ENCODE results near the gene DOCK8. TPM values are rescaled to one million over a fixed set of nuclear protein-coding genes. Genes with fewer than 3 reads are reported as not detected.

Gene DOCK8
- total and polyA plus RNA-seq, 2 experiments from 2014 or later = 0.94 to 1.2 TPM

DNA sequence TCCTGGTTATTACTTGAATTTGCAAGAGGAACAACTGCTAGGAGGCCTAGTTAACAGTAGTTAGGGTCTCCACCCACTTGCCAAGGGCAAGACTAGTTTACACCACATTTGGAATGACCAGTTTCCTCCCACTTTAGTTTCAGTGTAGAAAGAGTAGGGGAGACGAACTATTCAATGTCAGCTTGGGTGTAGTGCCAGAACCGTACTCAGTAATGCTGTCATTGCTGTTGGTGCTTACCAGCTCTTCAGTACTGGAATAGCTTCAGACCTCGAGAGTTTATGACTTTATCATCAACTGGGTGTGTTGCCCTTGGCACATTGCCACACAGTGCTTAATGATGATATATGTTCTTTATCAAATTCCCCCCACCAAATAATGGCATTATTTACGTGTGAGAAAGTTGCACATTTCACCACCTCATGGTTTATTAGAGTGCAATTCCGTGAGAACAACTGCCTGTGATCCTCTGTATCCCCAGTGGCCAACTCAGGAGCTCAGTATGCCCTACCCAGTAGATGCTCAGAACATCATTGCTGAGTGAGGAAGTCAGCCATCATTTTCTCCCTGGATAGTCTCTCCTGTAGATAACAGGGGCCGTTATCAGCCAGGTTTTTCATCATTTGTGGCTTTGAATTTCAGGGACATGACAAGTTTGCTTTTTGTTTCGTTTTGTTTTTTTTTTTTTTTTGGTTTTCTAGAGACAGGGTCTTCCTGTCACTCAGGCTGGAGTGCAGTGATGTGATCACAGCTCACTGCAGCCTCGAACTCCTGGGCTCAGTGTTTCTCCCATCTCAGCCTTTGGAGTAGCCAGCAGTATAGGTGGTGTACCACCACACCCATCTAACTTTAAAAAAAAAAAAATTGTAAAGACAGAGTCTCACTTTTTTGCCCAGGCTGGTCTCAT is 67.3 kb downstream of the DOCK8 start (continued):
- TF ChIP-seq, protein P1, sequence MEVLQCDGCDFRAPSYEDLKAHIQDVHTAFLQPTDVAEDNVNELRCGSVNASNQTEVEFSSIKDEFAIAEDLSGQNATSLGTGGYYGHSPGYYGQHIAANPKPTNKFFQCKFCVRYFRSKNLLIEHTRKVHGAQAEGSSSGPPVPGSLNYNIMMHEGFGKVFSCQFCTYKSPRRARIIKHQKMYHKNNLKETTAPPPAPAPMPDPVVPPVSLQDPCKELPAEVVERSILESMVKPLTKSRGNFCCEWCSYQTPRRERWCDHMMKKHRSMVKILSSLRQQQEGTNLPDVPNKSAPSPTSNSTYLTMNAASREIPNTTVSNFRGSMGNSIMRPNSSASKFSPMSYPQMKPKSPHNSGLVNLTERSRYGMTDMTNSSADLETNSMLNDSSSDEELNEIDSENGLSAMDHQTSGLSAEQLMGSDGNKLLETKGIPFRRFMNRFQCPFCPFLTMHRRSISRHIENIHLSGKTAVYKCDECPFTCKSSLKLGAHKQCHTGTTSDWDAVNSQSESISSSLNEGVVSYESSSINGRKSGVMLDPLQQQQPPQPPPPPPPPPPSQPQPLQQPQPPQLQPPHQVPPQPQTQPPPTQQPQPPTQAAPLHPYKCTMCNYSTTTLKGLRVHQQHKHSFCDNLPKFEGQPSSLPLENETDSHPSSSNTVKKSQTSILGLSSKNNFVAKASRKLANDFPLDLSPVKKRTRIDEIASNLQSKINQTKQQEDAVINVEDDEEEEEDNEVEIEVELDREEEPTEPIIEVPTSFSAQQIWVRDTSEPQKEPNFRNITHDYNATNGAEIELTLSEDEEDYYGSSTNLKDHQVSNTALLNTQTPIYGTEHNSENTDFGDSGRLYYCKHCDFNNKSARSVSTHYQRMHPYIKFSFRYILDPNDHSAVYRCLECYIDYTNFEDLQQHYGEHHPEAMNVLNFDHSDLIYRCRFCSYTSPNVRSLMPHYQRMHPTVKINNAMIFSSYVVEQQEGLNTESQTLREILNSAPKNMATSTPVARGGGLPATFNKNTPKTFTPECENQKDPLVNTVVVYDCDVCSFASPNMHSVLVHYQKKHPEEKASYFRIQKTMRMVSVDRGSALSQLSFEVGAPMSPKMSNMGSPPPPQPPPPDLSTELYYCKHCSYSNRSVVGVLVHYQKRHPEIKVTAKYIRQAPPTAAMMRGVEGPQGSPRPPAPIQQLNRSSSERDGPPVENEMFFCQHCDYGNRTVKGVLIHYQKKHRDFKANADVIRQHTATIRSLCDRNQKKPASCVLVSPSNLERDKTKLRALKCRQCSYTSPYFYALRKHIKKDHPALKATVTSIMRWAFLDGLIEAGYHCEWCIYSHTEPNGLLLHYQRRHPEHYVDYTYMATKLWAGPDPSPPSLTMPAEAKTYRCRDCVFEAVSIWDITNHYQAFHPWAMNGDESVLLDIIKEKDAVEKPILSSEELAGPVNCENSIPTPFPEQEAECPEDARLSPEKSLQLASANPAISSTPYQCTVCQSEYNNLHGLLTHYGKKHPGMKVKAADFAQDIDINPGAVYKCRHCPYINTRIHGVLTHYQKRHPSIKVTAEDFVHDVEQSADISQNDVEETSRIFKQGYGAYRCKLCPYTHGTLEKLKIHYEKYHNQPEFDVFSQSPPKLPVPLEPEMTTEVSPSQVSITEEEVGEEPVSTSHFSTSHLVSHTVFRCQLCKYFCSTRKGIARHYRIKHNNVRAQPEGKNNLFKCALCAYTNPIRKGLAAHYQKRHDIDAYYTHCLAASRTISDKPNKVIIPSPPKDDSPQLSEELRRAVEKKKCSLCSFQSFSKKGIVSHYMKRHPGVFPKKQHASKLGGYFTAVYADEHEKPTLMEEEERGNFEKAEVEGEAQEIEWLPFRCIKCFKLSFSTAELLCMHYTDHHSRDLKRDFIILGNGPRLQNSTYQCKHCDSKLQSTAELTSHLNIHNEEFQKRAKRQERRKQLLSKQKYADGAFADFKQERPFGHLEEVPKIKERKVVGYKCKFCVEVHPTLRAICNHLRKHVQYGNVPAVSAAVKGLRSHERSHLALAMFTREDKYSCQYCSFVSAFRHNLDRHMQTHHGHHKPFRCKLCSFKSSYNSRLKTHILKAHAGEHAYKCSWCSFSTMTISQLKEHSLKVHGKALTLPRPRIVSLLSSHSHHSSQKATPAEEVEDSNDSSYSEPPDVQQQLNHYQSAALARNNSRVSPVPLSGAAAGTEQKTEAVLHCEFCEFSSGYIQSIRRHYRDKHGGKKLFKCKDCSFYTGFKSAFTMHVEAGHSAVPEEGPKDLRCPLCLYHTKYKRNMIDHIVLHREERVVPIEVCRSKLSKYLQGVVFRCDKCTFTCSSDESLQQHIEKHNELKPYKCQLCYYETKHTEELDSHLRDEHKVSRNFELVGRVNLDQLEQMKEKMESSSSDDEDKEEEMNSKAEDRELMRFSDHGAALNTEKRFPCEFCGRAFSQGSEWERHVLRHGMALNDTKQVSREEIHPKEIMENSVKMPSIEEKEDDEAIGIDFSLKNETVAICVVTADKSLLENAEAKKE (CRISPR knock-in tag; IDR thresholded peaks at IDR 0.05) = no peak
- no peak for TF ChIP-seq JUNB (IDR thresholded peaks at IDR 0.05; ENCODE audit: unreplicated experiment)
- no peak for TF ChIP-seq ZNF331 (CRISPR knock-in tag; IDR thresholded peaks at IDR 0.05; ENCODE audit: low read depth)
- TF ChIP-seq, protein P2, sequence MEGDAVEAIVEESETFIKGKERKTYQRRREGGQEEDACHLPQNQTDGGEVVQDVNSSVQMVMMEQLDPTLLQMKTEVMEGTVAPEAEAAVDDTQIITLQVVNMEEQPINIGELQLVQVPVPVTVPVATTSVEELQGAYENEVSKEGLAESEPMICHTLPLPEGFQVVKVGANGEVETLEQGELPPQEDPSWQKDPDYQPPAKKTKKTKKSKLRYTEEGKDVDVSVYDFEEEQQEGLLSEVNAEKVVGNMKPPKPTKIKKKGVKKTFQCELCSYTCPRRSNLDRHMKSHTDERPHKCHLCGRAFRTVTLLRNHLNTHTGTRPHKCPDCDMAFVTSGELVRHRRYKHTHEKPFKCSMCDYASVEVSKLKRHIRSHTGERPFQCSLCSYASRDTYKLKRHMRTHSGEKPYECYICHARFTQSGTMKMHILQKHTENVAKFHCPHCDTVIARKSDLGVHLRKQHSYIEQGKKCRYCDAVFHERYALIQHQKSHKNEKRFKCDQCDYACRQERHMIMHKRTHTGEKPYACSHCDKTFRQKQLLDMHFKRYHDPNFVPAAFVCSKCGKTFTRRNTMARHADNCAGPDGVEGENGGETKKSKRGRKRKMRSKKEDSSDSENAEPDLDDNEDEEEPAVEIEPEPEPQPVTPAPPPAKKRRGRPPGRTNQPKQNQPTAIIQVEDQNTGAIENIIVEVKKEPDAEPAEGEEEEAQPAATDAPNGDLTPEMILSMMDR (conservative IDR thresholded peaks at IDR 0.05; ENCODE audit: low read depth in 2 of 2) = no peak
- no peak for TF ChIP-seq EZH2 (IDR thresholded peaks at IDR 0.05; ENCODE audit: low read depth, unreplicated experiment)
- TF ChIP-seq STAT1 (IDR thresholded peaks at IDR 0.05; ENCODE audit: unreplicated experiment) = no peak
- no peak for TF ChIP-seq ZNF114 (CRISPR knock-in tag; IDR thresholded peaks at IDR 0.05)
- TF ChIP-seq NANOG (IDR thresholded peaks at IDR 0.05; ENCODE audit: borderline replicate concordance) = no peak
- no peak for TF ChIP-seq POLR2AphosphoS5 (IDR thresholded peaks at IDR 0.05; ENCODE audit: low read depth)
- TF ChIP-seq CREB1 (CRISPR knock-in tag; IDR thresholded peaks at IDR 0.05; ENCODE audit: low read depth) = no peak

Data from GM23338 (cell line).